H9 (cell line): ENCODE measurements around the gene FITM2. TPM values are rescaled to one million over a fixed set of nuclear protein-coding genes. Genes with fewer than 3 reads are reported as not detected.

ENCODE experiments used
- DNase-seq: peaks from one replicate; pipeline ENCODE4 v3.0.0-alpha.2; 2017
- H2AFZ ChIP-seq: one replicate; pipeline ENCODE4 v1.6.1; 2013; ENCODE audit warnings: mild to moderate bottlenecking, low read length, control low read depth, moderate library complexity
- H2AK5ac ChIP-seq: 2 replicates; pipeline ENCODE4 v1.6.1; 2013; ENCODE audit warnings: low read length, control low read depth, mixed read lengths; ENCODE audit not compliant: insufficient read length
- H2BK120ac ChIP-seq: one replicate; pipeline ENCODE4 v1.6.1; 2013; ENCODE audit warnings: low read depth, mild to moderate bottlenecking, low read length, control low read depth, inconsistent platforms; ENCODE audit not compliant: poor library complexity, severe bottlenecking
- H2BK12ac ChIP-seq: 2 replicates; pipeline ENCODE4 v1.6.1; 2013; ENCODE audit warnings: low read length, control low read depth, mixed read lengths, low read depth; ENCODE audit not compliant: insufficient read length
- H2BK15ac ChIP-seq: 2 replicates; pipeline ENCODE4 v1.6.1; 2013; ENCODE audit warnings: low read depth, low read length, control low read depth
- H2BK20ac ChIP-seq: one replicate; pipeline ENCODE4 v1.6.1; 2013; ENCODE audit warnings: low read depth, mild to moderate bottlenecking, low read length, control low read depth, inconsistent platforms; ENCODE audit not compliant: poor library complexity, severe bottlenecking
- H2BK5ac ChIP-seq: 2 replicates; pipeline ENCODE4 v1.6.1; 2013; ENCODE audit warnings: low read length, control low read depth, mixed read lengths; ENCODE audit not compliant: insufficient read length
- H3K14ac ChIP-seq: 2 replicates; pipeline ENCODE4 v1.6.1; 2013; ENCODE audit warnings: low read length, control low read depth; ENCODE audit not compliant: insufficient read depth
- H3K18ac ChIP-seq: 2 replicates; pipeline ENCODE4 v1.6.1; 2013; ENCODE audit warnings: low read depth, mild to moderate bottlenecking, mixed read lengths, low read length, control low read depth; ENCODE audit not compliant: insufficient read length
- H3K23ac ChIP-seq: 2 replicates; pipeline ENCODE4 v1.6.1; 2013; ENCODE audit warnings: low read length, control low read depth, mixed read lengths, low read depth; ENCODE audit not compliant: insufficient read length
- H3K23me2 ChIP-seq: 2 replicates; pipeline ENCODE4 v1.6.1; 2013; ENCODE audit warnings: low read depth, mild to moderate bottlenecking, mixed read lengths, low read length, control low read depth; ENCODE audit not compliant: insufficient read length, poor library complexity, severe bottlenecking
- H3K27ac ChIP-seq: 2 replicates; pipeline ENCODE4 v1.5.1; 2013; ENCODE audit warnings: low read length, control low read depth, mixed read lengths, low read depth; ENCODE audit not compliant: insufficient read length
- H3K27me3 ChIP-seq: 2 replicates; pipeline ENCODE4 v1.6.1; 2013; ENCODE audit warnings: low read length, control low read depth, inconsistent platforms; ENCODE audit not compliant: insufficient read depth
- H3K4ac ChIP-seq: 2 replicates; pipeline ENCODE4 v1.6.1; 2013; ENCODE audit warnings: low read depth, mild to moderate bottlenecking, control low read depth, inconsistent platforms, low read length, moderate library complexity
- H3K4me1 ChIP-seq: 2 replicates; pipeline ENCODE4 v1.6.1; 2013; ENCODE audit warnings: low read length, control low read depth, inconsistent platforms; ENCODE audit not compliant: insufficient read depth
- H3K4me2 ChIP-seq: 2 replicates; pipeline ENCODE4 v1.6.1; 2013; ENCODE audit warnings: low read length, control low read depth, mixed read lengths; ENCODE audit not compliant: insufficient read length, insufficient read depth
- H3K56ac ChIP-seq: 2 replicates; pipeline ENCODE4 v1.6.1; 2013; ENCODE audit warnings: low read depth, mild to moderate bottlenecking, mixed read lengths, low read length, control low read depth; ENCODE audit not compliant: insufficient read length
- H3K79me1 ChIP-seq: 2 replicates; pipeline ENCODE4 v1.6.1; 2013; ENCODE audit warnings: low read depth, mild to moderate bottlenecking, moderate library complexity, low read length, control low read depth, inconsistent platforms; ENCODE audit not compliant: insufficient read depth, poor library complexity, severe bottlenecking
- H3K79me2 ChIP-seq: 2 replicates; pipeline ENCODE4 v1.6.1; 2013; ENCODE audit warnings: low read length, control low read depth, inconsistent platforms; ENCODE audit not compliant: insufficient read depth
- H3K9ac ChIP-seq: 2 replicates; pipeline ENCODE4 v1.6.1; 2013; ENCODE audit warnings: low read length, control low read depth, mixed read lengths; ENCODE audit not compliant: insufficient read length; ENCODE audit errors: extremely low read depth
- H3K9me3 ChIP-seq: one replicate; pipeline ENCODE4 v1.6.1; 2013; ENCODE audit warnings: low read depth, low read length, inconsistent platforms; ENCODE audit not compliant: control insufficient read depth
- H3T11ph ChIP-seq: one replicate; pipeline ENCODE4 v1.6.1; 2013; ENCODE audit warnings: mild to moderate bottlenecking, low read length, control low read depth, inconsistent platforms
- H4K20me1 ChIP-seq: one replicate; pipeline ENCODE4 v1.6.1; 2013; ENCODE audit not compliant: control insufficient read depth, insufficient read length, insufficient read depth
- H4K5ac ChIP-seq: 2 replicates; pipeline ENCODE4 v1.6.1; 2013; ENCODE audit warnings: low read depth, mild to moderate bottlenecking, mixed read lengths, low read length, control low read depth; ENCODE audit not compliant: insufficient read length
- H4K8ac ChIP-seq: replicated peaks from 2 replicates; pipeline ENCODE4 v1.6.1; 2013; ENCODE audit warnings: low read length, control low read depth, mixed read lengths, low read depth; ENCODE audit not compliant: insufficient read length
- H4K91ac ChIP-seq: 2 replicates; pipeline ENCODE4 v1.6.1; 2013; ENCODE audit warnings: low read depth, mild to moderate bottlenecking, moderate library complexity, mixed read lengths, low read length, control low read depth; ENCODE audit not compliant: insufficient read length
- H3K27ac Mint-ChIP-seq, 3 experiments: 2 replicates in 2 of 3; 3 replicates in 1 of 3; pipeline ENCODE4 v1.8.0; 2020 to 2021; ENCODE audit warnings: mixed read lengths in 3 of 3, mild to moderate bottlenecking in 1 of 3, moderate library complexity in 1 of 3
- H3K27me3 Mint-ChIP-seq: 2 replicates; pipeline ENCODE4 v1.8.0; 2021; ENCODE audit warnings: low read depth, mild to moderate bottlenecking, moderate library complexity, mixed read lengths
- H3K36me3 Mint-ChIP-seq, 3 experiments: 2 replicates in 2 of 3; 3 replicates in 1 of 3; pipeline ENCODE4 v1.8.0; 2020 to 2021; ENCODE audit warnings: low read depth in 3 of 3, mixed read lengths in 3 of 3; ENCODE audit not compliant: insufficient read depth in 1 of 3
- H3K4me1 Mint-ChIP-seq, 2 experiments: 2 replicates each; pipeline ENCODE4 v1.8.0; 2020; ENCODE audit warnings: mixed read lengths in 2 of 2
- H3K4me3 Mint-ChIP-seq, 2 experiments: 2 replicates in 1 of 2; 3 replicates in 1 of 2; pipeline ENCODE4 v1.8.0; 2020 to 2021; ENCODE audit warnings: mild to moderate bottlenecking in 2 of 2, mixed read lengths in 2 of 2, moderate library complexity in 1 of 2
- H3K9me3 Mint-ChIP-seq, 2 experiments: 2 replicates in 1 of 2; 3 replicates in 1 of 2; pipeline ENCODE4 v1.8.0; 2020; ENCODE audit warnings: mild to moderate bottlenecking in 2 of 2, mixed read lengths in 2 of 2, moderate library complexity in 1 of 2
- WGBS: extraction: QIAGEN DNeasy Blood & Tissue Kit; methylation state at CpG from one replicate; pipeline ENCODE4 v1.1.7; 2013; ENCODE audit warnings: missing lambda C conversion rate, low lambda C conversion rate, mixed read lengths; ENCODE audit not compliant: insufficient read length; ENCODE audit errors: extremely low coverage; 5-methylcytosine and 5-hydroxymethylcytosine counted together
- total RNA-seq: library from RNA; stranded (reverse); gene quantifications from 2 replicates; pipeline ENCODE4 v1.2.1, GENCODE V29; 2021
- TF ChIP-seq, protein P1 (sequence below): fragments of 200-600 bp; sonication (generic); conservative IDR thresholded peaks from 3 replicates; pipeline ENCODE4 v1.8.0; 2021; ENCODE audit warnings: antibody characterized with exemption, mild to moderate bottlenecking

FITM2 gene
- total RNA-seq, 1 experiment from 2014 or later, result 1.7 TPM

DNA sequence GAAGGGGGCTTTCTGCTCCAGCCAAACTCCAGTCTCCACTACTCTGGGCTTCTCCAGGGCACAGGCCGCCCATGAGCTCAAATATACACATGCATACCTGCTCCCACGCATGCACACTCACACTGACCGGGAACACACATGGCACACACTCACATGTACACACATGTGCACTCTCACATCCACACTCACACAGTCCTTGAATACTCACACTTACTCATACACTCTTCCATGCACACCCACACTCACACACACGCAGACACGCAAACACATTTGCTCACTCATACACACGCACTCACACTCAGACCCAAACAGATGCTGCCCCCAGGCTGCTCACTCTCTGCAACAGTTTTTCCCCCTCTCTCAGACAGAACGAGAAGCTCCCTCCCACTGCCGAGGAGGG, 56.9 kb downstream of the FITM2 start:
- H3K4me2 ChIP-seq, result no peak overlapping the region
- no peak overlapping the region for H3K4ac ChIP-seq
- no peaks in the 10 kb centered on the region for H3K79me2 ChIP-seq
- H3K4me1 ChIP-seq, result no peaks in the 10 kb centered on the region
- no peak overlapping the region for H4K5ac ChIP-seq
- H2BK15ac ChIP-seq, result no peak overlapping the region
- no peak overlapping the region for H4K8ac ChIP-seq
- no peak overlapping the region for H3K4me3 Mint-ChIP-seq
- no peak overlapping the region for H3K23ac ChIP-seq
- H3K56ac ChIP-seq, result no peak overlapping the region
- H3K9ac ChIP-seq, result no peak overlapping the region
- no peak overlapping the region for H2AK5ac ChIP-seq
- no CpG with 5 or more reads among the region's 8 CpGs for WGBS
- no peaks in the 10 kb centered on the region for H3K36me3 Mint-ChIP-seq
- no peak overlapping the region for H3K18ac ChIP-seq
- DNase-seq, result no peak
- no peak overlapping the region for H3K27ac ChIP-seq
- H2AFZ ChIP-seq, result no peak overlapping the region
- no peak overlapping the region for H3T11ph ChIP-seq
- H3K27me3 ChIP-seq, result no peaks in the 10 kb centered on the region
- no peaks in the 10 kb centered on the region for H3K9me3 Mint-ChIP-seq
- no peak overlapping the region for H2BK12ac ChIP-seq
- H3K14ac ChIP-seq, result no peak overlapping the region
- no peaks in the 10 kb centered on the region for H3K9me3 ChIP-seq
- H3K27me3 Mint-ChIP-seq, result no peaks in the 10 kb centered on the region; the same call in 1 of the 2 replicates
- peaks cover 14 to 17% of the 10 kb centered on the region in 2 experiments for H3K4me1 Mint-ChIP-seq
- TF ChIP-seq, protein P1, sequence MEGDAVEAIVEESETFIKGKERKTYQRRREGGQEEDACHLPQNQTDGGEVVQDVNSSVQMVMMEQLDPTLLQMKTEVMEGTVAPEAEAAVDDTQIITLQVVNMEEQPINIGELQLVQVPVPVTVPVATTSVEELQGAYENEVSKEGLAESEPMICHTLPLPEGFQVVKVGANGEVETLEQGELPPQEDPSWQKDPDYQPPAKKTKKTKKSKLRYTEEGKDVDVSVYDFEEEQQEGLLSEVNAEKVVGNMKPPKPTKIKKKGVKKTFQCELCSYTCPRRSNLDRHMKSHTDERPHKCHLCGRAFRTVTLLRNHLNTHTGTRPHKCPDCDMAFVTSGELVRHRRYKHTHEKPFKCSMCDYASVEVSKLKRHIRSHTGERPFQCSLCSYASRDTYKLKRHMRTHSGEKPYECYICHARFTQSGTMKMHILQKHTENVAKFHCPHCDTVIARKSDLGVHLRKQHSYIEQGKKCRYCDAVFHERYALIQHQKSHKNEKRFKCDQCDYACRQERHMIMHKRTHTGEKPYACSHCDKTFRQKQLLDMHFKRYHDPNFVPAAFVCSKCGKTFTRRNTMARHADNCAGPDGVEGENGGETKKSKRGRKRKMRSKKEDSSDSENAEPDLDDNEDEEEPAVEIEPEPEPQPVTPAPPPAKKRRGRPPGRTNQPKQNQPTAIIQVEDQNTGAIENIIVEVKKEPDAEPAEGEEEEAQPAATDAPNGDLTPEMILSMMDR, result no peak
- H3K23me2 ChIP-seq, result no peaks in the 10 kb centered on the region
- no peak overlapping the region for H2BK120ac ChIP-seq
- no peaks in the 10 kb centered on the region for H4K20me1 ChIP-seq
- no peak overlapping the region for H4K91ac ChIP-seq
- no peaks in the 10 kb centered on the region for H3K79me1 ChIP-seq
- H2BK5ac ChIP-seq, result no peak overlapping the region
- H3K27ac Mint-ChIP-seq, result peak overlapping the region in 1 of 3 experiments; percentile 0; a peak in 1 of 7 replicates
- no peak overlapping the region for H2BK20ac ChIP-seq
